Measurements from ENCODE around the gene MLH3. TPM values are rescaled to one million over a fixed set of nuclear protein-coding genes. Genes with fewer than 3 reads are reported as not detected.

The MLH3 gene
- polyA plus RNA-seq, 3 donors, result 34.9 to 44.2 (median 43.0) TPM

DNA sequence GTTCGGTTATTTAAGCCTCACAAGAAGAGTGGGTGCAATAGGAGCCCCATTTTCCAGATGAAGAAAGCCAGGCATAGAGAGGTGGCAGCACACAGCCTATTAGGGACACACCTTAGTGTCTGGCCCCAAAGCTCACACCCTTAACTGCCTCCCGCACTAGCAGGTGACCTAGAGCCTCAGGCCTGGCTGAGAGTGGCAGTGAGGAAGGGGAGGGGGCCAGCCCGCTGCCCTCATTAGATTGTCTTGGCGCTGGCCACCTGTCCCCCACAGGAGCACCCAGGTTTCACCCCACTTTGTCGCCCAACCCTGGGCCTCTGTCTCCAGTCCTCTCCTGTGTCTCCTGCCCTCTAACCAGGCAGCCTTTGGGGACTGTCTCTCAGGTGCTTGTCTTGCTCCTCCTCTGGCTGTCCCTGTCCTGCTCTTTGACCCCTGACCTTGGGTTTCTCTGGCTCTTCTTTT is 77.3 kb downstream of the MLH3 start:
- DNase-seq, result no peak

DNA sequence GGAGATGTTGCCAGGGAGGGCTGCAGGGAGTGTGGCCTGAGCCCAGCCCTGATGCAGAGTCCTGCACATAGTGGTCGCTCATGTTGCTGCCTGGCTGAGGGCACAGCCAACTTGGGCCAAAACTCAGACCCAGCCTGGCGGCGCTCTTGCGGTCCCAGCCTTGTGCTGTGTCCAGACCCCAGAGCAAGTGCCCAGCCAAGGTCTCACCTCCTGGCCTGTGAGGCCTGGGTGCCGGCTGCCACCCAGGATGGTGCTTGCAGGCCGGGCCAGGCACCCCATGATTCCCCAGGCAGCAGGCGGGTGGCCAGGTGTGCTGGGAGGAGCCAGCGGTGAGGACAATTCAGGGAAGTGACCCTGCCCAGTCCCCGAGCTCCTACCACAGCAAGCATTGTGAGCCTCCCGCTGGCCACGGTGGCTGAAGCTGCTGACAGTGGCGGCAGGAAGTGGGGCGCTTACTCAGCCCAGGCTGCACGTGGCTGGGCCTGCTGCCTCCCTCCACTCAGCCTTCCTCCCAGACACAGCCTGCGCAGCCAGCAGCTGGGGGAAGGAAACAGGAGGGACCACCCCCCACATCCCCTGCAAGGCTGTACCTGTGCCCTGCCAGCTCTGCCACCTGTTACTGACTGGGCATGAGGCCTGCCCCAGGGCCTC is 78.1 kb downstream of the MLH3 start:
- DNase-seq, result no peak

DNA sequence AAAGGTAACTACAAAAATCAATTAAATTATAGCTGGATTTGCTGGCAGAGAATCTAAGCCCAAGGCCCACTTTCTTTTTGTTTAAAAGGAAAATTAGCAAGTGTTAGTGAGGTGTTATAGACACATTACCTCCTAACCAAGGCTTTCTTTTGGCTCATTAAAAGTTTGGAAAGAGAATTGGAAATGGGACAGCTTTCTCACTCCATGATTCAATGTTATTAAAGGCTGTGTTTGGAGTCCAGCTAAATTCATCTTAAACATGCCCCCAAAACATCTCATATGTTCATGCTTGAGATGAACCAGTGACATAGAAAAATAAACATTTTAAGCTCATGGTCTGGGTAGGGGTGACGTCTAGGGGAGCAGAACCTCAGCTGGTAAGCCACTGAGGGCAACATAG is 82.5 kb downstream of the MLH3 start:
- DNase-seq, result no peak

- DNase-seq, result no peak
These were observed 85.6 kb downstream of the MLH3 start for GRCh38 chr14:74965486-74966153.

DNA sequence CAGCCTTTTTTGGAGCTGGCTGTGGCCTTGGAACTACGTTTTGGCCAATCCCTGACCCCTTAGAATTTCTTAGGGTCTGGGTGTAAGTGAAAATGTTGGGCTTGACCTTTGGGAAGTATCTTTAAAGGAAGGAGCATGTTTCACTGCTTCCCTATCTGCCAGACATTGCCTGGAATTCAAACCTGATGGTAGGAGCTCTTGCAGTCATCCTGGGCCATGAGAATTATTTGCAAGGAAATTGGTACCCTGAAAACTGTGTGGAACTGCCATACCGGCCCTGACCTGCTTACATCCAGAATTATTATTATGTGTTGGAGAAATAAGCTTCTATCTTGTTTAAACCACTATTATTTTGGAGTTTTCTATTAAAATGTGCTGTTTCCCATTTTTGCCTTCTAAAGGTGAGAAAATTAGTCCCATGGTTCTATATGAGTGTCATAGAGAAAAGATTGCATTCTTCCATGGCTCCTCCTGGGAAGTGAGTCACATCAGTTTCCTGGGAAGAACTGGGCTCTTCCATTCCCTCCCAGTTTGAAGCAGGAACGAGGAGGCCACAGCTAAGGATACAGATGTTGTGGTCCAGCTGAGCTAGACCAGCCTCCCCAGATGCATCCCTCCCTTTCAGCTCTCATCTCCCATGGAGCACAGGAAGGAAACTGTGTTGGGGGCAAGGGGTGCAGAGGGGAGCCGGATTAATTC is 86.3 kb downstream of the MLH3 start:
- no peak for DNase-seq

Other genes starting within 250 kb of the MLH3 start
- 1 to 10 TPM in 2 of 3 donors, under 1 TPM in 1; 0.63 to 3.3 (median 2.8) TPM for gene PROX2, start 175.3 kb downstream of the MLH3 start, polyA plus RNA-seq (ENCODE audit: insufficient read length in 3 of 3)
- 100 to 1,000 TPM; 112 to 135 (median 134) TPM for gene DLST, start 169.6 kb downstream of the MLH3 start, polyA plus RNA-seq (ENCODE audit: insufficient read length in 3 of 3)
- gene RPS6KL1, start 128.2 kb downstream of the MLH3 start, polyA plus RNA-seq (ENCODE audit: insufficient read length in 3 of 3), result 1 to 10 TPM in 2 of 3 donors, under 1 TPM in 1; 0.71 to 1.9 (median 1.9) TPM
- gene PGF, start 95.9 kb downstream of the MLH3 start, polyA plus RNA-seq (ENCODE audit: insufficient read length in 3 of 3), result 10 to 100 TPM in 1 of 3 donors, 1 to 10 TPM in 2; 7.2 to 11.4 (median 9.1) TPM
- 10 to 100 TPM; 60.2 to 68.0 (median 64.8) TPM for gene EIF2B2, start 48.5 kb downstream of the MLH3 start, polyA plus RNA-seq (ENCODE audit: insufficient read length in 3 of 3)
- 10 to 100 TPM; 26.0 to 56.2 (median 43.5) TPM for gene ACYP1, start 12.6 kb upstream of the MLH3 start, polyA plus RNA-seq (ENCODE audit: insufficient read length in 3 of 3)
- gene ZC2HC1C, start 18.2 kb upstream of the MLH3 start, polyA plus RNA-seq (ENCODE audit: insufficient read length in 3 of 3), result 10 to 100 TPM in 1 of 3 donors, 1 to 10 TPM in 2; 6.1 to 11.1 (median 9.4) TPM
- gene NEK9, start 75.6 kb upstream of the MLH3 start, polyA plus RNA-seq (ENCODE audit: insufficient read length in 3 of 3), result 100 to 1,000 TPM; 125 to 148 (median 138) TPM
- gene TMED10, start 125.1 kb upstream of the MLH3 start, polyA plus RNA-seq (ENCODE audit: insufficient read length in 3 of 3), result 100 to 1,000 TPM; 225 to 251 (median 250) TPM
- gene FOS, start 227.4 kb upstream of the MLH3 start, polyA plus RNA-seq (ENCODE audit: insufficient read length in 3 of 3), result 100 to 1,000 TPM in 2 of 3 donors, 10 to 100 TPM in 1; 75.8 to 143 (median 116) TPM